Medulla oblongata (tissue), 1 donor: ENCODE measurements around the gene ABCA2.

Source experiments
- DNase-seq: peaks from one replicate; pipeline ENCODE4 v3.0.0-alpha.2; 2015; ENCODE audit errors: extremely low spot score

Gene ABCA2

GRCh38 chr9:137030538-137031527 is 2.8 kb upstream of the ABCA2 start:
- peak; percentile 24 for DNase-seq

- no peak for DNase-seq
Measured at GRCh38 chr9:137030006-137030405, 2.0 kb upstream of the ABCA2 start.

- DNase-seq = peak; percentile 83
Measured at GRCh38 chr9:137029058-137029936, 1.3 kb upstream of the ABCA2 start.

GRCh38 chr9:137028263-137029057 is 423 bp upstream of the ABCA2 start:
- peak; percentile 73 for DNase-seq

GRCh38 chr9:137026828-137027227 is 1.2 kb downstream of the ABCA2 start:
- DNase-seq = no peak

- DNase-seq = peak; percentile 17
Measured at GRCh38 chr9:137026384-137026783, 1.7 kb downstream of the ABCA2 start.

GRCh38 chr9:137025517-137025966 is 2.5 kb downstream of the ABCA2 start:
- DNase-seq = peak; percentile 96

- DNase-seq = peak; percentile 45
Measured at GRCh38 chr9:137023583-137023991, 4.5 kb downstream of the ABCA2 start.

GRCh38 chr9:137023157-137023556 is 4.9 kb downstream of the ABCA2 start:
- peak; percentile 12 for DNase-seq

- DNase-seq = peak; percentile 15
Measured at GRCh38 chr9:137022662-137023008, 5.4 kb downstream of the ABCA2 start.

GRCh38 chr9:137021979-137022661 is 5.9 kb downstream of the ABCA2 start:
- DNase-seq = peak; percentile 88

GRCh38 chr9:137021568-137021978 is 6.5 kb downstream of the ABCA2 start:
- no peak for DNase-seq

GRCh38 chr9:137020771-137021567 is 7.1 kb downstream of the ABCA2 start:
- DNase-seq = no peak

- no peak for DNase-seq
Measured at GRCh38 chr9:137019891-137020683, 8.0 kb downstream of the ABCA2 start.

- DNase-seq = no peak
Measured at GRCh38 chr9:137018761-137019559, 9.1 kb downstream of the ABCA2 start.

- DNase-seq = no peak
Measured at GRCh38 chr9:137017791-137018497, 10.1 kb downstream of the ABCA2 start.

- no peak for DNase-seq
Measured at GRCh38 chr9:137017071-137017470, 11.0 kb downstream of the ABCA2 start.

- DNase-seq = no peak
Measured at GRCh38 chr9:137016436-137016835, 11.6 kb downstream of the ABCA2 start.
